ENCODE measurements around the gene CYP2S1.
"Not testable (repeated sequence)": the region's sequence is repeated elsewhere in the genome, so short reads cannot be mapped to it uniquely, and the experiment has no call there.

The CYP2S1 gene

DNA sequence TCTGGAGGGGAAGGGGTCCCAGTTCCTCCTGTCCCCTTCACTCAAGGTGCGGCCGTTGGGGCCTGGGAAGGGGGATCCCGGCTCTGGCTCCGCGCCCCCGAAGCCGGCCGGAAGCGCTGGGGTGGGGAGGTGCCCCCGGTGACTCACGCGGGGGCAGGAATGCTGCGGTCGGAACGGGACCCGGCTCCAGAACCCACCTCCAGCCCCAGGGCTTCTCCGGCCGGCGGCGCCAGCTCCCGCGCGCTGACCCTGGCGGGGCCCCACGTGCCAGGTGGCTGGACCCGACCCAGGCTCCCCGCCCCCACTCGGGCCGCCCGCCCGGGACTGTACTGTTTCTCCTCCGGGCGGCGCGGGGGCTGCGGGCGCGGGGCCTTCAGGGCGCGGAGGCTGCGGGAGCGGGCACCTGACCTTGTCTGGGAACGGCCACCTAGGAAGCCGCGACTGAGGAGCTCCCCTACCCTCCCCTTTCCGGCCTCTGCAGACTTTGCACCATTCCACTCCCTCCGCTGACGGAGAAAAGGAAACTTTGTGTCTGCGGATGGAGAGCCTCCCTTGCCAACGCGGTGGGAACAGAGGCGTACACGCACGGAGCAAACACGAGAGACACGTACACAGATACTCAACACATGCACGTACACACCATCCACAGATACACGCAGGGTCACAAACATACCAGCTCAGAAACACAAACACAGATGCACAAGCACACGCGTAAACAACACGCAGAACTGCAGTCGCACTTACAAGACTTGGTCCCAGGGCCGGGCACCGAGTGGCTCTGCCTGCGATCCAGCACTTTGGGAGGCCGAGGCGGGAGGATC lies 33.2 kb downstream of the CYP2S1 start:
- in situ Hi-C loops (cut with MboI; ENCODE audit: low sequenced_read_pairs, unreplicated experiment): no loop called here
- no peak for DNase-seq (ENCODE audit: low spot score)
- TF ChIP-seq, protein P1, sequence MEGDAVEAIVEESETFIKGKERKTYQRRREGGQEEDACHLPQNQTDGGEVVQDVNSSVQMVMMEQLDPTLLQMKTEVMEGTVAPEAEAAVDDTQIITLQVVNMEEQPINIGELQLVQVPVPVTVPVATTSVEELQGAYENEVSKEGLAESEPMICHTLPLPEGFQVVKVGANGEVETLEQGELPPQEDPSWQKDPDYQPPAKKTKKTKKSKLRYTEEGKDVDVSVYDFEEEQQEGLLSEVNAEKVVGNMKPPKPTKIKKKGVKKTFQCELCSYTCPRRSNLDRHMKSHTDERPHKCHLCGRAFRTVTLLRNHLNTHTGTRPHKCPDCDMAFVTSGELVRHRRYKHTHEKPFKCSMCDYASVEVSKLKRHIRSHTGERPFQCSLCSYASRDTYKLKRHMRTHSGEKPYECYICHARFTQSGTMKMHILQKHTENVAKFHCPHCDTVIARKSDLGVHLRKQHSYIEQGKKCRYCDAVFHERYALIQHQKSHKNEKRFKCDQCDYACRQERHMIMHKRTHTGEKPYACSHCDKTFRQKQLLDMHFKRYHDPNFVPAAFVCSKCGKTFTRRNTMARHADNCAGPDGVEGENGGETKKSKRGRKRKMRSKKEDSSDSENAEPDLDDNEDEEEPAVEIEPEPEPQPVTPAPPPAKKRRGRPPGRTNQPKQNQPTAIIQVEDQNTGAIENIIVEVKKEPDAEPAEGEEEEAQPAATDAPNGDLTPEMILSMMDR (IDR thresholded peaks at IDR 0.05; ENCODE audit: borderline replicate concordance, control extremely low read depth, extremely low read depth, insufficient read depth, missing control alignments): no peak

DNA sequence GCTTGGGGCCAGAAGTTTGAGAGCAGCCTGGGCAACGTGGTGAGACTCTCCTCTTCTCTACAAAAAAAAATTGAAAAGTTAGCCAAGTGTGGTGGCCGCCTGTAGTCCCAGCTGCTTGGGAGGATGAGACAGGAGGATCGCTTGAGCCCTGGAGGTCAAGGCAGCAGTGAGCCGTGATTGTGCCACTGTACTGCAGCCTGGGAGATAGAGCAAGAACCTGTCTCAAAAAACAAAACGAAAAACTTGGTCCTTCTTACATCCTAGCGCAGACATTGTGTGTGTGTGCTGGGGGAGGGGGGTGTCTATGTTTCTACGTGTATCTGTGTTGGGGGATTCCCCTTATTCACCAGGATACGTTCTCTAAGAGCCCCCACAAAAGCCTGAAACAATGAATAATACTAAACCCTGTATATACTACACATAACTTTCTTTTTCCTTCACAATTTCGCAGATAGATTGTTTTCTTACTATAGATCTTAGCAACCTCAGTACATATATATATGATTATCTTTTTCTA lies 33.9 kb downstream of the CYP2S1 start:
- TF ChIP-seq, protein P1 (IDR thresholded peaks at IDR 0.05; ENCODE audit: borderline replicate concordance, control extremely low read depth, extremely low read depth, insufficient read depth, missing control alignments): no peak
- DNase-seq (ENCODE audit: low spot score): no peak
- in situ Hi-C loops (cut with MboI; ENCODE audit: low sequenced_read_pairs, unreplicated experiment): no loop called here

DNA sequence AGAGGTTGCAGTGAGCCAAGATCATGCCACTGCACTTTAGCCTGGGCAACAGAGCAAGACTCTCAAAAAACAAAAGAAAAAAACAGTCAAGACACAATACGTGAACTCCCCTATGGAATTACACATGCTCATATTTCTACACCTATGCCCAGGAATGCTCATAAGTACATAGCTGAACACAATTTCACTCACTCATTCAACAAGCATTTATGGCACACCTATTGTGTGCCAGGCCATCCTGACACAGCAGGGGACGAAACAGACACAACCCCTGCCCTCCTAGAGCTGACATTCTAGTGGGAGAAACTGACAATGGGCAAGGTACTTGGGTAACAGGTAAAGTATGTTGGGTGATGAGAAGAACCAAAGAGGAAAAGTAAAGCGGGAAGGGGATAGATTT lies 35.5 kb downstream of the CYP2S1 start:
- TF ChIP-seq, protein P1 (IDR thresholded peaks at IDR 0.05; ENCODE audit: borderline replicate concordance, control extremely low read depth, extremely low read depth, insufficient read depth, missing control alignments): no peak
- no peak for DNase-seq (ENCODE audit: low spot score)
- in situ Hi-C loops (cut with MboI; ENCODE audit: low sequenced_read_pairs, unreplicated experiment): no loop called here

DNA sequence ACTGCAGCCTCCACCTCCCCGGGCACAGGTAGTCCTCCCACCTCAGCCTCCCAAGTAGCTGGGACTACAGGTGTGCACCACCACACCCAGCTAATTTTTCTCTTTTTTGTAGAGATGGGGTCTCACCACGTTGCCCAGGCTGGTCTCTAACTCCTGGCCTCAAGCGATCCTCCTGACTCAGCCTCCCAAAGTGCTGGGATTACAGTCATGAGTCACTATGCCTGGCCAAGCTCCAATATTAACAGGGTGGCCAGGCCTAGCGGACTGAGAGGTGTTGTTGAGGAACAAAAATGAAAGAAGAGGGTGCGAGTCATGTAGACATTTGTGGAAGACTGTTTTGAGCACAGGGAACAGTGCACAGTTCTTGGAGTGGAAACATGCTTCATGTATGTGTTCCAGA lies 36.3 kb downstream of the CYP2S1 start:
- in situ Hi-C loops (cut with MboI; ENCODE audit: low sequenced_read_pairs, unreplicated experiment); DNase-seq (ENCODE audit: low spot score): not testable (repeated sequence)

DNA sequence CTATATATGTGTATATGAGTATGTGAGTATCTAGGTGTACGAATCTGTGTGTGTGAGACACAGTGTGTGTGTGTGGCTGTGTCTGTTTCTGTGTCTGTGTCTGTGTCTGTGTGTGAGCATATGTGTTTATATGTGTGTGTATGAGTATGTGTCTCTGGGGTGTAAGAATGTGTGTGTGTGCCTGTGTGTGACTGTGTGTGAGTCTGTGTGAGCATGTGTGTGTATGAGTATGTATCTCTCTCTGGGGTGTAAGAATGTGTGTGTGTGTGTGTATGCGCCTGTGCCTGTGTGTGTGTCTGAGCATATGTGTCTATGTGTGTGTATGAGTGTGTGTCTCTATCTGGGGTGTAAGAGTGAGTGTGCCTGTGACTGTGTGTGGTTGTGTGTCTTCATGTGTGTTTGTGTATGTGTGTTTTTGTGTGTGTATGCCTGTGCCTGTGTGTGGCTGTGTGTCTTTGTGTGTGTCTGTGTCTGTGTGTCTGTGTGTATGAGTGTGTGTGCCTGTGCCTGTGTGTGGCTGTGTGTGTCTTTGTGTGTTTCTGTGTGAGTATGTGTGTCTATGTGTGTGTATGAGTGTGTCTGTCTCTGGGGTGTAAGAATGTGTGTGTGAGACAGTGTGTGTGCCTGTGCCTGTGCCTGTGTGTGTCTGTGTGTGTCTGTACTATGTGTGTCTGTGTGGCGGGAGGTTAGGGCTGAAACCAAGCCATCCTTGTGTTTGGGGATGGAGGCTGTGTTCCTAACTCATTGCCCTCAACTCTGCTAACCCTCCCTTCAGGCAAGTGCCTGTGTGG lies 37.2 kb downstream of the CYP2S1 start:
- TF ChIP-seq, protein P1 (IDR thresholded peaks at IDR 0.05; ENCODE audit: borderline replicate concordance, control extremely low read depth, extremely low read depth, insufficient read depth, missing control alignments): no peak
- no peak for DNase-seq (ENCODE audit: low spot score)
- in situ Hi-C loops (cut with MboI; ENCODE audit: low sequenced_read_pairs, unreplicated experiment): no loop called here

DNA sequence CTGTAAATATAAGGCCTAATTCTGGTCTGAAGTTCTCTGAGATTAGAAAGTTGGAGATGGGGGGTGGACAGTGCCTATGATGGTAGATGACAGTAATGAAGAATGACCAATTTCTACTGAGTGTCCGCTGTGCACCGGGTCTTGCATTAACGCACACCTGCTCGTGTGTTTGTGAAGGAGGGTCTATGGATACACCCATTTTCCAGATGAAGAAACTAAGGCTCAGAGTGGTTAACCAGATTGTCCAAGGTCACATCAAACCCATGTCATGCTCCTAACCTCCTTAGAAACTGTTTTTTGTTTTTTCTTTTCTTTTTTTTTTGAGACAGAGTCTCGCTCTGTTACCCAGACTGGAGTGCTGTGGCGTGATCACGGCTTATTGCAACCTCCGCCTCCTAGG lies 39.7 kb downstream of the CYP2S1 start:
- TF ChIP-seq, protein P1 (IDR thresholded peaks at IDR 0.05; ENCODE audit: borderline replicate concordance, control extremely low read depth, extremely low read depth, insufficient read depth, missing control alignments): no peak
- in situ Hi-C loops (cut with MboI; ENCODE audit: low sequenced_read_pairs, unreplicated experiment): no loop called here
- no peak for DNase-seq (ENCODE audit: low spot score)

All from GM13976 (cell line).